GM21360 (cell line): ENCODE results near the gene CACFD1.

Source experiments
- ATAC-seq: cut with Tn5 transposase; IDR thresholded peaks from one replicate; pipeline ENCODE4 v1.9.1; 2021; ENCODE audit warnings: mild to moderate bottlenecking, moderate library complexity; ENCODE audit not compliant: unreplicated experiment

The CACFD1 gene

DNA sequence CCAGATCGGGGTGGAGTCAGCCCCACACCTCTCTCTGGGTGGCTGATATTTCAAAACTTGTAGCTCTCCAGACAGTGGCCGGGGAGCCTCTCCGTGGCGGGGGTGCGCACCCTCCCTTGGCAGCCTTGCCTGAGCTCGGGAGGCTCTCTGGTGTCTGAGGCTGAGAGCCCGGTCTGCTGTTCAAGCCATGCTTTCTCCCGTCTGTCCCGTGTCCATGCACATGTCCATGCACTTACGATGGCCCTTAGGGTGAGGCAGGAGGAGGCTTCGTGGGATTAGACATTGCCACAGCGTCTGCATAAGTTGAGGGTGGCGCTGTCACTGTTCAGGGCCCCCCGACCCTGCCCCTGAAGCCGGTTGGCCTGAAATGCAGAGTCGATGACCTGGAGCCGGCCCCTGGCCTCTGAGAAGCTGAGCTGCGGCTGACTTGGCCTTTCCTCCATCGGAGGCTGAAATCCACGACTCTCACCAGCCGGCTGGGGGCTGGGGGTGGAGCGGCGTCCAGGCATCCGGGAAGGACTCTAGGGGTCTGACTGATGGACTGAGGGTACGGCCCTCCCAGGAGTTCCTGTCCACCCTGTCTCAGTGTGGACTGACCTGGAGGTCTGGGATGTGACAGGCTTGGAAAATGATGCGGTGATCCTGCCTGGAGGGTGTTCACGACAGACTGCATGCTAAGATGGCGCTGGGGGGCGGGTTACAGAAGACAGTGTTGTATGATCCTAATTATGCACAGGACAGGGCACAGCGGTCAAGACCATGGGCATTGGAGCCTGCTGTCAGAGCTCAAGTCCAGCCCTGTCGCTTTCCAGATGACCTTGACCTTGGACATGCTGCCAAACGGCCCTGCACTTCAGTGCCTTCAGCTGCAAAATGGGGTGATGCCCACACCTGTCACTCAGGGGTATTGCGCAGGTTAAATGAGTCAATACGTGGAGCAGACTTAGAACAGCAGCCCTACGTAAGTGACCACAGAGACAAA lies 37.4 kb downstream of the CACFD1 start:
- no peak for ATAC-seq

DNA sequence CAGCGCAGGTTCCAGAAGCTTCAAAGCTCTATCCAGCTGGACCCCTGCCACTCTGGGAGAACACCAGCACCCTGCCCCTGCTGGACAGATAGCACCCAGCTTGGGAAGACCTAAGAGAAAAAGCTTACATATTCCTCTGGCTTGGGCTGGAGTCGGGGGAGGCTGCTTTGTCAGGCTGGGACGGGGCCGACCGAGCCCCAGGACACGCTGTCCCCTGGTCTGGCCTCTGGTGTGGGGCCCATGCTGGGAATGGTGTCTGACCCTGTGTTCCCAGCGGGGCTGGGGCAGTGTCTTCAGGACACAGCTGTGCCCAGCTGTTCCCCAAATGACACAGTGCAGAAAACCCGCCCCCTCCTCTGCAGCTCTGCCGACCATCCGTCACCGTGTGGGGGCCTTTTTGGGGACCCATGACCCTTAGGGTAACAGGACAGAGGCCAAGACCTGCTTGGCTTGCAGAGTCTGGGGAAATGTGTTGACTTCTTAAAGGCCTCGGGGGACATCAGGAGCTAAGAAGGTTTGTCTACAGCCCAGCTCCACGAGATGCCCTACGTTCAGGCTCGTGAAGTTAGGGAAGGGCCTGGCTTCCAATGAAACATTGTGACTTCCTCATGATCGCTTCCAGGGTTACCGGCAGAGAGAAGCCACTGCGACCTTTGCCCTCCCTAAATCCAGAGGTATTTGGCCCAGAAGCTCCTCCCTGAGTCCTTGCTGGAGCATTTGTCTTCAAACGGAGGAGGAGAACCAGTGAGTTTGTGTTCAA lies 39.5 kb downstream of the CACFD1 start:
- ATAC-seq = no peak

DNA sequence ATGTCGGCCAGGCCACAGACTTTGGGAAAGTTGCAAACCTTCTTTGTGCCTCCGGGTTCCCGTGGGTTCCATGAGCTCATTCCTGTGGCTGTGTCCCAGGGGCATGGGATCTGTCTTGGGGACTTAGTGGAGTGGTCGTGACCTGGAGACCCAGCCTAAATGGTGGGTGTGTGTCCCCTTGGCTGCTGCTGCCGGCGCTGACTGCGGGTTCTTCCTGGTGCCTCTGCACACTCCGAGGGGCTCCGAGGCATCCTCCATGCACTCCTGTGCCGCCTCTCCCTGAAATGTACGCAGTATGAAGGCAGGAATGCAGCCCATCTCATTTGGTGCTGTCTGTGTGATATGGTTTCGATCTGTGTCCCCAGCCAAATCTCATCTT lies 40.1 kb downstream of the CACFD1 start:
- no peak for ATAC-seq

DNA sequence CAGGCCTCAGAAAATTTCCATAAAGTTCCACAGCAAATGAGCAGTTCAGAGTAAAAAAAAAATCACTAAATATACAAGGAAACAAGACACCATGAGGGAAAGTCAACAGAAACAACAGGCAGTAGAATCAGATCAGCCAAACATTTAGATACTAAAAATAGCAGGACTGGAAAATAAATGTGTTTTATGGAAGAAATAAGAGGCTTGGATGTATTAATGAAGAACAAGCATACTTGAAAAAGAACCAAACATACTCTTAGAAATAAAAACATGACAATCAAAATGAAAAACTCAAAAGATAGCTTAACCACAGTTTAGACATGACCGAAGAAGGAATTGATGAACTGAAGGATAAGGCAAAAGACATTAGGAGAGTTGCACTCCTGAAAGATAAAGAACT lies 42.3 kb downstream of the CACFD1 start:
- no peak for ATAC-seq

DNA sequence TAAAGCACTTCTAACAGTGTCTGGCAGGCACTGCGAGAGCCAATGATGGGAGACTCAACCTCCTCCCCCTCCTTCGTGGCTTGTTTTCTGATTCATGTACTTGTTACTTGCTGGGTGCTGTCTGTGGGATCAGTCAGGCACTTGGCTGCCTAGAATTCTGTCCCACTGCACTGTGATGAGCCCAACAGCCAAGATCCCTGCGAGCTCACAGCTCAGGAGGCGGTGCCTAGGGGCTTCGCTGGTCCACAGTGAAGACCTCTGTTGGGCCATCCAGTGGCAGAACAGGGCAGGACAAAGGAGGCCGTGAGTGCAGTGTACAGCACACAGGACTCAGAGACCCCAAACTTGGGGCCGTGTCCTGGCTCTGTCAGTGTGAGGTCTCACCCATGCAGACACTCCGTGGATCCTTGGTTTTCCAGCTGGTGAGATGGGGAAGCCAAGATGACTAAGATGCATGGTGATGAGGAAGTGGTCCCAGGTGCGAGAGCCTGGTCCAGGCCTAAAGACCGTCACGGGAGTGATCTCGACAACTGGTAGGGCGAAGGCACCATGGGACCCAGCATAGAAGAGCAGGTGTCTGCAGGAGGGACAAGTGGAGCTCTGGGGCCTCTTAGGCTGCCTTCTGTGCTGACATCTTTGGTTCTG lies 45.5 kb downstream of the CACFD1 start:
- ATAC-seq = no peak

DNA sequence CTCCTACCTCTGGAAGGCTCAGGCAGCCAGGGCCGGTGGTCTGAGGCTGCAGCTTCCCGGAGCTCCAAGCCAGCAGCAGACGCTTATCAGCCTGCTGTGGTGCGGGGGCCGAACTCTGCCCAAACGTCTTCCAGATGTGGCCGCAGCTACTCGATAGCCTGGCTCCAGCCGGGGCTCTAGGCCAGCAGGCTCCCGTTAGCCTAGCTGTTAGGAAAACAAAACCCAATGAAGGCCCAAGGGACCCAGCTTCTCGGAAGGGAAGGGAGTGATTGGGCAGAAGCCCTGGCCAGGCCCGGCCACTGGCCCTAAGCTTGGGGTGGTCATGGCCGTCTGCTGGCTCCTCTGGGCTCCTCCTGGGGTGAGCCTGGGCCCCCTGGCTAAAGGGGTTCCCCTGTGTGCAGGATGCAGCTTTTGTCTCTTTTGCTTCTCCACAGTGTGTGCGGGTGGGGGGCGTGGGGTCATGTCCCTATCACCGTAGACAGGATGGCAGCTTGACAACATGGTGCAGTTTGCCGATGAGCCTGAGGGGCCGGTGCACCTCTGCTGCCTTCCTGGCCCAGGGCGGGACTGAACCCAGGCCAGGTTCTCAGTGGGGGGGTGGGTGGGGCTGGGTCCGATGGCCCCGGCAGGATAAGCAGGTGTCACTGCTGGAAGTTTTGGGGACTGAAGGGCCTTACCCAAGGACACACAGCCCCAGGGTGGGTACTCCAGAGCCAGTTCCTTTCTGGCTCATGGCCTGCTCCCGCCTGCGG lies 46.3 kb downstream of the CACFD1 start:
- ATAC-seq = no peak

DNA sequence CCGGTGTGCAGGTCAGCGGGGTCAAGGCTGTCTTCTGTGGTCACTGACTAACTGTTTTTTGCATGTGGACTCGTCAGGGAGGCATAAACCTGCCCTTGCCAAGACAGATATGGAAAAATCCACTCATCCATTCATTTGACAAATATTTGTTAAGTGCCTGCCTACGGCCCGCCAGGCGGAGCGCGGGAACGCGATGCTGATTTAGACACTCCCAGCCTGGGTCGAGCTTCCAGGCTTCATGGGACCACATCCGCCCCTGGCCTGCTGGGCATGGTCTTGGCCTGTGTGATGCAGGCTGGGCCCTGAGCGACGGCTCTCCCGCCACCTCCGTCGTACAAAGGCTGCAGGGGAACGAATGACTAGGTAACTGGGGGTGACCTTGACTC lies 46.9 kb downstream of the CACFD1 start:
- no peak for ATAC-seq

DNA sequence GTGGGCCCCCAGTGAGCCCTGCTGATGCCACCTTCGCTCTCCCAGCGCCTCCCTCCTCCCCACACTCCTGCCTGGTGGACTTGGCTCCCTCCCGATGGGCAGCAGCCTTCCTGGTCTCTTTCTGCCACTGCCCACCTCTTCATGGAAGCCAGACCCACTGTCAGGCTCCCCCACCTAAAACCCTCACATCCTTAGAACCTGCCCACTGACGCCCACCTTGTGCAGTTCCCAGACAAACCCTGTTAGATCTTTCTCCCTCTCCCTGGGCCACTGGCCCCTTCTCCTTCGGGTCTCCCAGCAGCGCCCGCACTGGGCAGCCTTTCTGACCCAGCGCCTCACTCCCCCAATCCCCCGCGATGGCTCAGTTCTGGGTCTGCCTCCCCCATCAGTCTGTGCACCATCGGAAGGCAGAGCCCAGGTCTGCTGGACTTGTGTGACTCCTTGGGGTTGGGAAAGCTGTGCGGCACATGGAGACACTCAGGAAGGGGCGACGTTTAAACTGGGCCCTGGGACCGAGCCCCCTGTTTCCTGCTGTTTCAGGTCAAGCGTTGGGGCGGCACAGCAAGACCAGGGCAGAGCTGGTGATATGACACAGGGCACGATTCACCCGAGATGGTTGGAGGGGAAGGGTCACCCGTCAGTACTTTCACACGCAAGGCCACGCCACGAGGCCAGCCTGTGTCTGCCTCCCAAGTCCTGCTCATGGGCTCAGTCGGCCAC lies 47.6 kb downstream of the CACFD1 start:
- ATAC-seq = no peak

DNA sequence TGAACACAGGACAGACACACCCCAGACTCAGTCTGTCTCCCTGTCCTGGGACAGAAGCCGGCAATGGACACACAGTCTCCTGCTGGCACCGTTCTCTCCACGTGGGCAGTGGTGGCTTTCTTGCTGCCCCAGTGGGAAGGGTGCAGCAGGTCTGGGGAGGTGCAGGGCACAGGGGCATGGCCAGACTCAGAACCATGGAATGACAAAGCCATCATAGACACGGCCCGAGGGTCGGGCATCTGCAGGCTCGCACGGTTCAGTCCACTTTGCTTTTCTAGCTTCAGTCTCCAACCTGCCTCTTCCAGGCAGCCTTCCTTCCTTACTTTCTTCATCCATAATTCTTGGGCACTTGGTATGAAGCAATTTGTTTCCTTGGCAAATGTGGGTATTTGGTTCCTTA lies 48.3 kb downstream of the CACFD1 start:
- ATAC-seq = no peak

DNA sequence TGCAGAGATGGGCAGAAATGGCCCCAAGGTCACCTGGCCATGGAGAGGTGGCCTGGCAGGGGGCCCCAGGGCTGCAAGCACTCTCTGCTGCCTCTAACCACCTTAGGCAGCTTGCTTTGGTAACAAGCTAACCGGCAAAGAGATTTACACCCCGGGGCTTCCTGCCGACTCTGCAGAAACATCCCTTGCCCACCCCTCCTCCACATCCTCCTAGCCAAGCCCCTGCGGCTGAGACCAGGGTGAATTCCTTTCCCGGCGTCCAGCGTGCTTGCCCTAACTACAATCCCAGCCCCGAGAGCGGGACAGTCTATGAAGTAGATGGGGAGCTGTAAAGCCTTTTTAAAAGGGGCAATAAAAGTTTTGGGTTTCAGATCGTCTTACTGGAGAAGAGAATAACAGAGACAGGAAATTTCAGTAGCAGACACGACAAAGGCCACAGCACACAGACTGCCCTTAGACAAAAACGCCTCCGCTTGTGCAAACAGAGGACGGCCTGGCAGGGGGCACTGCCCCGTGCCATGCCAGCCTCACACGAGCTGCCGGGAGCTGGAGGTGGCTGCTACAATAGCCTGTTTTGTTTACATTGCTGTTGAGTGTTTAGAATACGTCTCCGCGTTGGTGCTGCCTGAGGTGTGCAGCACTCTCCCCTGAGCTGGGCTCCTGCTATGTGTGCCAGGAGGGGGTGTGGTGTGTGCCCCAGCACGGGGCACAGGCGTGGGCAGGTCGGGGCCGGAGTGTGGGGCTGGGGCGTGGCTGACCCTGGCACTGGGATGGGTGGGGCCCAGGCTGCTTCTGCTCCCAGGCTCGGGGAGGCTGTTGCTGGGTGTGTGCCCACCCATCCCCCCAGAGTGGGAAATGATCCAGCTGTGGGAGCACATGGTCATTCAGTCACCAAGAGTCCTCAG lies 49.7 kb downstream of the CACFD1 start:
- ATAC-seq = no peak

DNA sequence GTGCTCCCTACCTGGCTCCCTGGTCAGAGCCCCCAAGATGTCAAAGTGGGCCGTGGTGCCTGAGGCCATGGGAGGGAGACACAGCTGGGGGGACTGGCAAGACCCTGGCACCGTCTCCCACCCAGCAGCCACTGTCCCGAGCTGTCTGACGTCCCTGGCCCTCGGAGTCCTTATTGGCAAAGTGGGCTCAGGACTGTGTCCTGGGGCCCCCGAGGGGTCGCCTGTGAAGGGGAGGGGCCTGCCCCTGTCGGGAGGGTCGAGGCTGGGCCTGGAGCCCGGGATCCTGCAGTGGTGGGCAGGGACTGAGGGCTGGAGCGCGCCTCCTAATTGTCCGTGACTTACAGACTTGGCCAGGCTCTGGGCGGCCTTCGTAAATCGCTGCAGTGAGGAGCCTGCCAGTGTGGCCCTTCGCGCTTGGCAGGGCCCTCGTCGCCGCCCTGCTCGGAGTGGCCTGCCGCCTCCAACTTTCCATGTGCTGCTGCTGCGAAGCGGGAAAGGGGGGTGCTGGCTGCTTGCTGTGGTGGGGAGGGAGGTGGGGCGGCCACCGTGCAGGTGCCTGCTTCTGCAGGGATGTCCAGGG lies 51.2 kb downstream of the CACFD1 start:
- ATAC-seq = no peak

DNA sequence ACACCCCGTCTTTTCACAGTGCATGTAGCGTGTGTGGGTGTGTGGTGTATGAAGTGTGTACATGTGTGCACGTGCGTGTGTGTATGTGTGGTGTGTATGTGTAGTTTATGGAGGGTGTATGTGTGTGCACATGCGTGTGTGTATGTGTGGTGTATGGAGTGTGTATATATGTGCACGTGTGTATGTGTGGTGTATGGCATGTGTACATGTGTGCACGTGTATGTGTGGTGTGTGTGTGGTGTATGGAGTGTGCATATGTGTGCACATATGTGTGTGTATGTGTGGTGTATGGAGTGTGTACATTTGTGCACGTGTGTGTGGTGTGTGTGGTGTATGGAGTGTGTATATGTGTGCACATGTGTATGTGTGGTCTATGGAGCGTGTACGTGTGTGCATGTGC lies 51.8 kb downstream of the CACFD1 start:
- ATAC-seq = no peak

DNA sequence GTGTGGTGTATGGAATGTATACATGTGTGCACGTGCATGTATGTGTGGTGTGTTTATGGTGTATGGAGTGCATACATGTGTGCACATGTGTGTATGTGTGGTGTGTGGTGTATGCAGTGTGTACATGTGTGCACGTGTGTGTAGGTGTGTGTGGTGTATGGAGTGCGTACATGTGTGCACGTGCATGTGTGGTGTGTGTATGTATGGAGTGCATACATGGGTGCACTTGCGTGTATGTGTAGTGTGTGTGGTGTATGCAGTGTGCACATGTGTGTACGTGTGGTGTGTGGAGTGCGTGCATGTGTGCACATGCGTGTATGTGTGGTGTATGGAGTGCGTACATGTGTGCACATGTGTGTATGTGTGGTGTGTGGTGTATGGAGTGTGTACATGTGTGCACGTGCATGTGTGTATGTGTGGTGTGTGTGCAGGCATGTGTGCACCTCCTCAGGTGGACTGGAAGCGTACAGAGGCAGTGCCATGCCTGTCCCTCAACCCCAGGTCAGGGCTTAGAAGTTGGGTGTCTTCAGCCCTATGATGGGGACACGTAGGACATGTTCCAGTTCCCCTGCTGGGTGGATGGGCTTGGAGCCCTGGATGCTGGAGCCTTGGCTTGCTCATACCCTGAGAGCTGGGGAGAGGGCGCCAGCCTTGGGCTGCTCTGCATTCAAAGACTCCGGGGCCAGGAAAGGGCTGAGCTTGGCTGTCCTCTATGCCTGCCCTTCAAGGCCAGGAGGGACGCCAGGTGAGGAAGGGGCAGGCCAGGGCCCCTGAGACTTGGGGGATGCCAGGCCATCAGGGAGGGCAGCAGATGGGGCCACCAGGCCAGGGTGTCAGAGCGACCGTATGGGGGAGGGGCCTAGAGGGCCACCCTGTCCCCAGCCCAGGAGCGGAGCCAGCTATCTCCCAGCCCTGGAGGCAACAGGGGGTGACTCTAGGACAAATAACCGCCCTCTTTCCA lies 52.8 kb downstream of the CACFD1 start:
- ATAC-seq = no peak

DNA sequence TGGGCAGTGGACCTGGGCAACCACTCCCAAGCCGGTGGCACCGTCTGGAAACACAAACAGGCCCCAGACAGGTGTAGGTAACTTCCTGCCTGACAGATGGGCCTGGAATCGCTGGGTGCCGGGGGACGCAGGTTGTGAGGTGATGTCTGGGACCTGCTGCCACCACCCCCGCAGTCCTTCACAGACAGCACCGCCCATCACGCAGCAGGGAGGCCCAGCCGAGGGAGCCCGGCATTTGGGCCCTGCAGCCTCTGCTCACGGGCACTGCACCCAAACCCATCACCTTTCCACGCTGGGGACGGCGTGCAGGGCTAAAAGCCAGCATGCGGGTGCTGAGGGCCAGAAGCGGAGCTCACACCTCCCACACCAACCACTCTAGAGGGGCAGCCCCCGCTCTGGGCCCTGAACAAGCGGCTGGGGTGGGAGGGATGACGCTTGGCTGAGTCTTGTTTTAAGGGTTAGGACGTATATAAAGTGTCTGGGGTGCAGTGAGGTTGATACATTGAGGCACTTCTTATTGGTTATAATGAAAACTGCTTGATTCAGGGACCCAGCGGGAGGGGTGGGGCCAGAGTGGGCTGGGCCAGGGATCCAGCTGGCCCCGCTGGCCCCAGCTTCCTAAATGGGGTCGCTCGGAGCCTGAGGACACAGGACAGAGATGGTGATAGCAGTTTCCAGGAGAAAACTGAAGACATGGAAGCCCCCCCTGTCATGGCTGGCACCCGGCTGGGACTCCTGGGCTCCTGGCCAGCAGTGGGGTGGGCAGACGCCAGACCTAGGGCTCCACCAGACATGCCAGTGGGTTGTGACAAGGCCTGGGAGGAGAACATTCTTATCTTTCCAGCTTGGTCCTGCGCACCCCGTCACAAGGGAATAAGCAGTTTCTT lies 53.7 kb downstream of the CACFD1 start:
- no peak for ATAC-seq

DNA sequence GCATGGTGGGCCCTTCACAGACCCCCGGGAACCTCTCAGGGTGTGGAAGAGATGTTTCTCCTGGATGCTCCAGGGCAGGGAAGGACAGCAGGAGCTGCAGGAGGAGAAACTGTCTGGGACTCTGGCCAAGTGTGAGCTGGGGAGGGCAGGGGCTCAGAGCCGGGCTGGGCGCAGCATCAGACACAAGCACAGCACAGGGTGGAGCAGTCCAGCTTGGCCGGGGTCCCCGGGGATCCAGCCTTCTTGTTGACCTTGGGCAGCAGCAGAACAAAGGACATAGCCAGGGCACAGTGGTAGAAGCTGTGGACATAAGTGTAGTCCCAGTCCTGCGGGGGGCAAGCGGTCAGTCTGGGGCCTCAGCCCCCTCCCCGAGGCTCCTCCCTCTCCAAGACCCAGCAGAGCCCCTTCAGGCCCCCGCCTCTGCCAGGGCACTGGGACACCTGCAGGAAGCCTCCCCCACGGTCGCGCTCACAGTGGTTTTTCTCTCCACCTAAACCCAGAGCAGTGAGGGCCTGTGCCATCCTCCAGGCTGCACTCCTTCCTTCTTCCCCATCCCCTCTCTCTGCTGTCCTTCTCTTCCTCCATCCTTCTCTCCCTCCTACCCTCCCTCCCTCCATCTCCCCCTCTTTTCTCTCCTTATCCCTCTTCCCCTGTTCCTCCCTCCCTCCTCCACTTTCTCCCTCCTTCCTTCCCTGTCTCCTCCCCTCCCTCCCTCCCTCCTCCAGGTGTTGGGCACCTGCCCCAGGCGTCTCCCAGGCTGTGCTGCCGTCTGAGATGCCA lies 54.9 kb downstream of the CACFD1 start:
- ATAC-seq = no peak

DNA sequence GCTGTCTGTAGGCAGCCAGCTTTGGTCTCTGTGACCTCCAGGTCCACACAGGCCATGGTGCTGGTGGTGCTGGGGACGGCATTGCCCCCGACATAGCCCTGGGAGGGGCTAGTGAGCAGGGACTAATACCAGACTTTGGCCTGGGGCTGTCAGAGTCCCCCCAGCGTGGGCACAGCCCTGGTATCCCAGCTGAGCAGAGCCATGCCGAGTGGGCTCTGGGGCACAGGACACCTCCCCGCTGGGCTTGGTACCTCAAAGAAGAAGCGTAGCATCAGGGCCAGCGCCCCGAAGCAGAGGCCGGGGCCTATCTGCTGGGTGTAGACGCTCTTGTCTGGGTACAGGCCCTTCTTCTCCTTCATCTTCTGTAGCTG lies 55.4 kb downstream of the CACFD1 start:
- no peak for ATAC-seq
